OCI-LY3 (cell line): Measurements from ENCODE around the gene CORT.
"Not testable (repeated sequence)": the region's sequence is repeated elsewhere in the genome, so short reads cannot be mapped to it uniquely, and the experiment has no call there.

ENCODE experiments used
- H2AFZ ChIP-seq: fragments of 200-600, 300-600 bp; shearing (Covaris generic); 2 replicates; pipeline ENCODE4 v1.6.0; 2014; ENCODE audit warnings: antibody characterized with exemption, low read depth, low read length
- H3K27ac ChIP-seq: fragments of 200-600, 300-600 bp; sonication (generic); 2 replicates; pipeline ENCODE4 v1.5.1; 2014; ENCODE audit warnings: mild to moderate bottlenecking, low read length, moderate library complexity, mixed read lengths
- H3K27me3 ChIP-seq: fragments of 200-600, 300-600 bp; sonication (generic); 2 replicates; pipeline ENCODE4 v1.6.1; 2014; ENCODE audit warnings: low read depth, low read length, mixed read lengths
- H3K36me3 ChIP-seq: fragments of 200-600, 300-600 bp; sonication (generic); replicated peaks from 2 replicates; pipeline ENCODE3; 2014; ENCODE audit warnings: low read depth, low read length, mixed read lengths
- H3K4me1 ChIP-seq: fragments of 300-600, 200-600 bp; sonication (generic); 2 replicates; pipeline ENCODE4 v1.6.1; 2014; ENCODE audit warnings: low read length, mixed read lengths
- H3K4me2 ChIP-seq: fragments of 200-600, 300-600 bp; sonication (generic); 2 replicates; pipeline ENCODE4 v1.6.1; 2014; ENCODE audit warnings: low read length, mixed read lengths
- H3K4me3 ChIP-seq: fragments of 300-600, 200-600 bp; sonication (generic); 2 replicates; pipeline ENCODE4 v1.5.1; 2014; ENCODE audit warnings: antibody characterized with exemption, mild to moderate bottlenecking, low read length, moderate library complexity
- H3K79me2 ChIP-seq: fragments of 300-600, 200-600 bp; shearing (Covaris generic); 2 replicates; pipeline ENCODE4 v1.6.1; 2014; ENCODE audit warnings: mild to moderate bottlenecking, low read length, mixed read lengths
- H3K9ac ChIP-seq: fragments of 300-600, 200-600 bp; shearing (Covaris generic); 2 replicates; pipeline ENCODE4 v1.6.0; 2014; ENCODE audit warnings: mild to moderate bottlenecking, low read length, moderate library complexity
- H3K9me3 ChIP-seq: fragments of 200-600, 300-600 bp; shearing (Covaris generic); 2 replicates; pipeline ENCODE4 v1.6.1; 2014; ENCODE audit warnings: low read length, mixed read lengths; ENCODE audit not compliant: insufficient read depth
- H4K20me1 ChIP-seq: fragments of 200-600, 300-600 bp; sonication (generic); 2 replicates; pipeline ENCODE4 v1.6.1; 2016; ENCODE audit warnings: low read length, mixed read lengths; ENCODE audit not compliant: insufficient read depth
- EZH2phosphoT487 ChIP-seq: fragments of 200-600 bp; shearing (Covaris generic); IDR thresholded peaks from 2 replicates; pipeline ENCODE4 v1.6.1; 2018; ENCODE audit warnings: antibody characterized with exemption, mixed run types, low read depth
- TF ChIP-seq, protein P1 (sequence below): fragments of 200-600, 300-600 bp; sonication (generic); IDR thresholded peaks from 2 replicates; pipeline ENCODE4 v1.5.1; 2014; ENCODE audit warnings: antibody characterized with exemption, low read length, low read depth

The CORT gene

DNA sequence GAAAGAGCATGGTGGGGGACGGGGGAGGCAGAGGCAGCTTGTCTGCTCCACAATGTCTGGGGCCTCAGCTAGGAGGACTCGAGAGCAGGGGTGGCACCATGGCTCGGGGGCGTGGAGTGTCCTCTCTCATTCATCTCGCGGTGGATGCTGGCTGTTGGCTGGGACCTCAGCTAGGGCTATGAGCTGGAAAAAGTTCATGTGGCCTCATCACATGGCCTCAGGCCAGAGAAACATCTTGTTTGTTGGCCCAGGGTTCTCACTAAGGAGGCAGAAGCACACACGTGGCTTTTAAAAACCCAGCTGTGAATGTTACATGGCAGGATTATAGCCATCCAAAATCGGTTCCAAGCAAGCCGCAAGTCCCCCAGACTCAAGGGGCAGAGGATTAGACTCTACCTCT, 25.8 kb upstream of the CORT start:
- no peak for TF ChIP-seq EZH2phosphoT487
- TF ChIP-seq, protein P1, sequence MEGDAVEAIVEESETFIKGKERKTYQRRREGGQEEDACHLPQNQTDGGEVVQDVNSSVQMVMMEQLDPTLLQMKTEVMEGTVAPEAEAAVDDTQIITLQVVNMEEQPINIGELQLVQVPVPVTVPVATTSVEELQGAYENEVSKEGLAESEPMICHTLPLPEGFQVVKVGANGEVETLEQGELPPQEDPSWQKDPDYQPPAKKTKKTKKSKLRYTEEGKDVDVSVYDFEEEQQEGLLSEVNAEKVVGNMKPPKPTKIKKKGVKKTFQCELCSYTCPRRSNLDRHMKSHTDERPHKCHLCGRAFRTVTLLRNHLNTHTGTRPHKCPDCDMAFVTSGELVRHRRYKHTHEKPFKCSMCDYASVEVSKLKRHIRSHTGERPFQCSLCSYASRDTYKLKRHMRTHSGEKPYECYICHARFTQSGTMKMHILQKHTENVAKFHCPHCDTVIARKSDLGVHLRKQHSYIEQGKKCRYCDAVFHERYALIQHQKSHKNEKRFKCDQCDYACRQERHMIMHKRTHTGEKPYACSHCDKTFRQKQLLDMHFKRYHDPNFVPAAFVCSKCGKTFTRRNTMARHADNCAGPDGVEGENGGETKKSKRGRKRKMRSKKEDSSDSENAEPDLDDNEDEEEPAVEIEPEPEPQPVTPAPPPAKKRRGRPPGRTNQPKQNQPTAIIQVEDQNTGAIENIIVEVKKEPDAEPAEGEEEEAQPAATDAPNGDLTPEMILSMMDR: no peak

DNA sequence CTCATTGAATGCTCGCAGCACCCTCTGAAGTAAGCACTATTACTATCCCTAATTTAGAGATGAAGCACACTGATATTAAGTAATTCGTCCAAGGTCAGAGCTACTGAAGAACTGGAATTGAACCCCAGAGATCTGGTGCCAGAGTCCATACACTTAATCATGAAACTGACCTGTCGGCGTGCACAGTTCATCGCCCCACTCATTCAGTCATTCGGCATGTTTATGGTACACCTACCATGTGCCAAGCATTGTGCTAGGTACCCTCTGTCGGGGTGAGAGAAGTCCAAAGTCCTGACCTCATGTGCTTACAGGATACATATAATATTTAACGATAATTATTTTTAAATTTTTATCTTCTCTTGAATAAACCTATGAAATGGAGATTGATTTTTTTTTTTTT, 25.2 kb upstream of the CORT start:
- H3K27me3 ChIP-seq: no peaks in the 10 kb centered on the region
- TF ChIP-seq, protein P1: no peak
- TF ChIP-seq EZH2phosphoT487: no peak
- H3K4me2 ChIP-seq: no peak overlapping the region
- no peak overlapping the region for H3K27ac ChIP-seq
- H3K36me3 ChIP-seq: no peaks in the 10 kb centered on the region
- no peaks in the 10 kb centered on the region for H3K79me2 ChIP-seq
- H3K4me3 ChIP-seq: no peak overlapping the region
- H2AFZ ChIP-seq: no peak overlapping the region
- H4K20me1 ChIP-seq: no peaks in the 10 kb centered on the region
- no peaks in the 10 kb centered on the region for H3K9me3 ChIP-seq
- H3K9ac ChIP-seq: no peak overlapping the region
- peaks cover 5% of the 10 kb centered on the region; the same call in 1 of the 2 replicates for H3K4me1 ChIP-seq

More for the DNA sequence above, 25.8 kb upstream of the CORT start:
- Histone ChIP-seq H3K36me3 (no peaks in the 10 kb centered on the region), H3K27ac (no peak overlapping the region), H3K79me2 (no peaks in the 10 kb centered on the region), H2AFZ (no peak overlapping the region), H3K4me1 (0 out of 2 replicates have a peak, but pooled peaks cover 2% of the 10 kb centered on the region), H3K4me3 (no peak overlapping the region), H3K27me3 (no peaks in the 10 kb centered on the region), H3K4me2 (no peak overlapping the region), H4K20me1 (no peaks in the 10 kb centered on the region), H3K9me3 (no peaks in the 10 kb centered on the region), H3K9ac (no peak overlapping the region)

DNA sequence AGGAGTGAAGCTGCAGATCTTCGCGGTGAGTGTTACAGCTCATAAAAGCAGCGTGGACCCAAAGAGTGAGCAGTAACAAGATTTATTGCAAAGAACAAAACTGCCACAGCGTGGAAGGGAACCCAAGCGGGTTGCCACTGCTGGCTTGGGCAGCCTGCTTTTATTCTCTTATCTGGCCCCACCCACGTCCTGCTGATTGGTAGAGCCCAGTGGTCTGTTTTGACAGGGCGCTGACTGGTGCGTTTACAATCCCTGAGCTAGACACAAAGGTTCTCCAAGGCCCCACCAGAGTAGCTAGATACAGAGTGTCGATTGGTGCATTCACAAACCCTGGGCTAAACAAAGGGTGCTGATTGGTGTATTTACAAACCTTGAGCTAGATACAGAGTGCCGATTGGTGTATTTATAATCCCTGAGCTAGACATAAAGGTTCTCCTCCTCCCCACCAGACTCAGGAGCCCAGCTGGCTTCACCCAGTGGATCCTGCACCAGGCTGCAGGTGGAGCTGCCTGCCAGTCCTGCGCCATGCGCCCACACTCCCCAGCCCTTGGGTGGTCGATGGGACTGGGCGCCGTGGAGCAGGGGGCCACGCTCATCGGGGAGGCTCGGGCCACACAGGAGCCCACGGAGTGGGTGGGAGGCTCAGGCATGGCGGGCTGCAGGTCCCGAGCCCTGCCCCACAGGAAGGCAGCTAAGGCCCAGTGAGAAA, 23.9 kb upstream of the CORT start:
- H3K9me3 ChIP-seq, H3K79me2 ChIP-seq, H3K36me3 ChIP-seq, H4K20me1 ChIP-seq, H3K4me3 ChIP-seq, H3K9ac ChIP-seq, H3K4me2 ChIP-seq, H2AFZ ChIP-seq, H3K27ac ChIP-seq, H3K4me1 ChIP-seq, H3K27me3 ChIP-seq: not testable (repeated sequence)

DNA sequence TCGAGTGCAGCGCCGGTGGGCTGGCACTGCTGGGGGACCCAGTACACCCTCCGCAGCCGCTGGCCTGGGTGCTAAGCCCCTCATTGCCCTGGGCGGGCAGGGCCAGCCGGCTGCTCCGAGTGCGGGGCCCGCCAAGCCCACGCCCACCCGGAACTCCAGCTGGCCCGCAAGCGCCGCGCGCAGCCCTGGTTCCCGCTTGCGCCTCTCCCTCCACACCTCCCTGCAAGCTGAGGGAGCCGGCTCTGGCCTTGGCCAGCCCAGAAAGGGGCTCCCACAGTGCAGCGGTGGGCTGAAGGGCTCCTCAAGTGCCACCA, 23.3 kb upstream of the CORT start:
- not testable (repeated sequence) for H3K79me2 ChIP-seq, H3K36me3 ChIP-seq, H3K27me3 ChIP-seq, H2AFZ ChIP-seq, H4K20me1 ChIP-seq, H3K27ac ChIP-seq, H3K9ac ChIP-seq, H3K4me2 ChIP-seq, H3K4me3 ChIP-seq, H3K9me3 ChIP-seq
- H3K4me1 ChIP-seq: peaks cover 10% of the 10 kb centered on the region

DNA sequence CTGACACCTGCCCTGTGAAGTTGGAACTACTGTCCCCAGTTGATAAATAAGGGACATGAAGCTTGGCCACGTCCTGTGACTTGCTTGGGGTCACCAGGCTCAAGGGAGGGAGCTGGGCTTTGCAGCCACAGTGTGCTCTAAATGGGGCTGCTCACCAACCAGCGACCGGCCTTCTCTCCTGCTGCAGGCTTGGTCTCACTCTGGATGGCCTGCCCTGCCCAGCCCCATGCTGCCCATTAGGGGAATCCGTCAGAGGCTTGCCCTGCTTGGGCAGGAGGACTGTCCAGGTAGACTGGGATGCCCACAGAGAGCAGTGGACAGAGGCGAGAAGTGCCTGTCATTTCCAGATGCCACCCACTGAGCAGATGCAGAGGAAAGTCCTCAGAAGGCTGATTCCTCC, 20.8 kb upstream of the CORT start:
- Histone ChIP-seq H3K79me2 (peaks cover 8% of the 10 kb centered on the region), H3K4me3 (no peak overlapping the region), H3K27me3 (no peaks in the 10 kb centered on the region), H3K9me3 (no peaks in the 10 kb centered on the region), H2AFZ (no peak overlapping the region), H3K4me2 (no peak overlapping the region), H3K27ac (no peak overlapping the region), H3K9ac (no peak overlapping the region), H3K4me1 (peaks cover 29% of the 10 kb centered on the region), H3K36me3 (no peaks in the 10 kb centered on the region), H4K20me1 (no peaks in the 10 kb centered on the region)
- TF ChIP-seq, protein P1: no peak
- no peak for TF ChIP-seq EZH2phosphoT487
